GM18508 (cell line): ENCODE measurements around the gene P2RX5.

Experiments used
- ATAC-seq: cut with Tn5 transposase; IDR thresholded peaks from one replicate; pipeline ENCODE4 v1.9.1; 2021; ENCODE audit warnings: moderate number of reproducible peaks; ENCODE audit not compliant: insufficient read depth, unreplicated experiment

Gene P2RX5

DNA sequence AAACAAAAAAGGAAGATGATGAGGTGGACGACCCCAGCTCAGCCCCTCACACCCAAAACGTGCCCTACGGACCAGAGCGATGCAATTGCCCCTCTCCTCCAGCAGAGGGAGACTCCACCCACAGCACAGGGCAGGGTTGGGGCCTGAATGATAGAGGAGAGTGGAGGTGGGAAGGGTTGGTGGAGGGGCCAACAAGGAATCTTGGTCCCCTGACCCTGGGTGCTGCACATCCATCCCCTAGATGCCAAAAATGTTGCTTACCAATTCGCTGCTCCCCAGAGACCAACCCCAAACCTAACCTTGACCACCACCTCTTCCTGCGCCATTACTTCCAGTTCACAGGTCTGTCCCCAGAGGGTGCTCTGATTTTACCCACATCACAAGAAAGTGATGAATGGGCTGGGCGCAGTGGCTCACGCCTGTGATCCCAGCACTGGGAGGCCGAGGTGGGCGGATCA lies 12.9 kb downstream of the P2RX5 start:
- ATAC-seq, result no peak

GRCh38 chr17:3682033-3682432 lies 13.9 kb downstream of the P2RX5 start:
- no peak for ATAC-seq

- no peak for ATAC-seq
Measured at GRCh38 chr17:3681565-3681964, 14.4 kb downstream of the P2RX5 start.

- no peak for ATAC-seq
Measured at GRCh38 chr17:3681057-3681456, 14.9 kb downstream of the P2RX5 start.

- ATAC-seq, result no peak
Measured at GRCh38 chr17:3679531-3680126, 16.3 kb downstream of the P2RX5 start.

- no peak for ATAC-seq
Measured at GRCh38 chr17:3678821-3679530, 17.0 kb downstream of the P2RX5 start.

- no peak for ATAC-seq
Measured at GRCh38 chr17:3678095-3678820, 17.7 kb downstream of the P2RX5 start.

DNA sequence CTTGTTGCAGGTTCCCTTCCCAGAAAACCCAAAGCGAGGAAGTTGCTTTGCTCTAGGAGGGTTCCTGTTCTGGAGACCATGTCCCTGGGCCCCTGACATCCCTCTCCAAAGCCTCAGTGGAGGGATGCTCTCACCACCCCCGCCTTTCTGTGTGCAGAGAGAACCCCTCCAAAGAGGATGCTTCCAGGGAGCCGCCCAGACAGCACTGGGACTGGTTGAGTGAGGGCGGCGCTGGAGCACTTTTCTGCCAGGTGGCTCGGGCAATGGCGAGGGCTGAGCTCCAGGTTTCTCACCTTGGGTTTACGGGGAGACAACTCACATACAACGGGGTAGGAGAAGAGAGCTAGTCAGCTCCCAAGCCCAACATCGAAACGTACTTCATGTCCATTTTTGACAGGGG lies 20.1 kb downstream of the P2RX5 start:
- no peak for ATAC-seq

- ATAC-seq, result no peak
Measured at GRCh38 chr17:3672571-3672970, 23.4 kb downstream of the P2RX5 start.

GRCh38 chr17:3669548-3669947 lies 26.4 kb downstream of the P2RX5 start:
- no peak for ATAC-seq

DNA sequence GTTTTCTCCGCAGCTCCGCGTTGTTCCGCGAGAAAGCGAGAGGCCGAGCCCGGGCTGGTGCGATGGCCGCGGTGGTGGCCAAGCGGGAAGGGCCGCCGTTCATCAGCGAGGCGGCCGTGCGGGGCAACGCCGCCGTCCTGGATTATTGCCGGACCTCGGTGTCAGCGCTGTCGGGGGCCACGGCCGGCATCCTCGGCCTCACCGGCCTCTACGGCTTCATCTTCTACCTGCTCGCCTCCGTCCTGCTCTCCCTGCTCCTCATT lies 26.9 kb downstream of the P2RX5 start:
- no peak for ATAC-seq

DNA sequence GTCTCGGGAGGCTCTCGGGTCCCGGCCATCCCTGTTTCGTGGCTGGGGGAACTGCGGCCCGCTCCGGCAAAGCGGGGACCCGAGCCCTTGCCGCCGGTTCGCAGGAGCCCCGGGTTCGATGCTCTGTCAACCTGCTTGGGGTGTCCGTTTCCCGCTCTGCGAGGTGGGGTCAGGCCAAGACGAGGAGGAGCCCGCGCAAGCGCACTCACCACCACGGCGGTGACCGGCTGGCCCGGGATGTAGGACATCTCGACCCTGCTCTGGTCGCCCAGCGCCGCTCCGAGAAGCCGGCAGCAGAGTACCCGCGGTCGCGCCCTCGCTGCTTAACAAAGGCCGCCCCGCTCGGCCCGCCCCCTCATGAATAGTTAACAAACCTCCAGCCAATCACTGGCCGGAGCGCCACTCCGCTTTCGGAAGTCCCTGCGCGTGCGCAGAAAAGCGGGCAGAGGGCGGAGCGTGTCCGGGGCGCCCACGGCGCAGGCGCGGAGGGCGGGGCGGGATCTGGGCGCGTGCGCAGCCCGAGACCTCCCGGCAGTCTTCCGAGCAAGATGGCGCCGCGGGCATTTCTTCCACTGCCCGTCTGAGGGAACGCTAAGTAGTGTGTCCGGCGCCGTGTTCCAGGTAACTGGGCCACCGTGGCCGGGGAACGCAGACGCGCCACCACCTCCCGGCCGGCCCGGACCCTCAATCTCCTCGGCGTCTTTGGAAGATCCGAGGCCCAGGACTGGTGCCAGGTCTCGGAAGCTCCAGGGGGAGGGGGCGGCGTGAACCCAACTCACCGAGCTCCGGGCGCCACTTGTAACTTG lies 27.5 kb downstream of the P2RX5 start, which contains the start of the genes EMC6 and TAX1BP3:
EMC6 (plus strand) TSS at position 534 of the 806 bp plus-strand sequence. CDS start 335 bp downstream, outside the sequence.
TAX1BP3 (minus strand) TSS at position 300 of the 806 bp plus-strand sequence; CDS start at position 248, 52 bp downstream.
- peak; percentile 56 for ATAC-seq

GRCh38 chr17:3667366-3668278 lies 28.3 kb downstream of the P2RX5 start:
- ATAC-seq, result peak; percentile 5

DNA sequence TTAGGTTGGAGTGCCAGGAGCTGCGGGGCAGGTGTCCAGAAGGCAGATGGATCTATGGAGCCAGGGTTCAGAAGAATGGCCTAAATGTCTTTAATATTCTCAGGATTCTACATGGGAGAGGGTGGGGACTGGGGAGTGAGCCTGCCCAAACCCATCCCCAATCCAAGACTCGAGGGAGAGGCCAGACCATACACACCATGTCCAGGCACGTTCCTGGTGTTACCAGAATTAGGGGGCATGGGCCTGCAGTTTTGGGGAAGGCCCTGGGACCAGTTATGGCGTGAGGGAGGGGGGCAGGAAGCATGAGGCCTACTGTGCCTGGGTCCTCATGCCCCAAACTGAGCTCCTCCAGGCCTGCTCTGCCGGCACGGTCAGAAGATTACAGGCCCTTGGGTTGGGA lies 29.4 kb downstream of the P2RX5 start:
- ATAC-seq, result no peak

DNA sequence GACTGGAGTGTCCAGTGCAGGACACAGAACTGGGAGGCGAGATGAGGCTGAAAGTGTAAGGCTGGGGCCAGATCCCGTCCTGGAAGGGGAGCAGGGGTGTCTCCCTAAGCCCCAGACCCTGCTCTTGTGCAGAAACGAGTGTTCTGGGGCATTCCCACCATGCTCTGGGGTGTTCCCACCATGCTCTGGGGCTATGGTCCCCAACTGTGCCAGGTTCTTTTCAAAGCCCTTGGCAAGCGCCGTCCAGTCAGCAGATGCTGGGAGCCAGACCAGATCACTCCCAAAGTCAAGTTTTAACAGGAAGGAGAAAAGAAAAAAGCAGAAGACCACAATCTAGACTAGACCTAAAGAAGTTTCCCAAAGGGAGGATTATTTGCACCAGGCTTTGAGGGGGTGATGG lies 30.1 kb downstream of the P2RX5 start:
- no peak for ATAC-seq

- ATAC-seq, result no peak
Measured at GRCh38 chr17:3663102-3664011, 32.6 kb downstream of the P2RX5 start.

DNA sequence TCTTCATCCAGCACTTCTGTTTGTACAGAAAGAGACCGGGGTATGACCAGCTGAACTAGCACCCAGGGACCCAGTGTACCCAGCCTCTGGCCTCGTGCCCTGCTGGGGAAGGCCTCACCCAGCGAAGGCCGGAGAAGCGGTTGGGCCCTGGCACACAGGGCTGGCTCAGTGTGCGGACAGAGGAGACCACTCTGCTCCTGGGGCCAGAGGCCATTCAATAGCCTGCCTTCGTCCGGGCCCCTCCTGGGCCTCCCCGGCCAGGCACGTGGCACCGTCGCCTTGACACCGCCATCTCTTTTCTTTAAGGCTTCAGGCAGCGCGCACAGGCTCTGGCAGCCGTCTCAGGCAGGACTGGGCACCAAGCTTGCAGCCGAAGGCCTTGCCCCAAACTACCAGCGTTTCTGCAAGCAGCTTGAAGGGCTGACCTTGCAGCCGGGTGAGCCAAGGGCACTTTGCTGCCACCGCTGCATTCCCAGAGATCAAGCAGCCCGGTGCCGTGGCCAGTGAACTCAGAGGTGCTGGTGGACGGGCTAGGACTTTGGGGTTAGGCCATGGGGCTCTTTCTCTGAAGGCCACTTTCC lies 35.6 kb downstream of the P2RX5 start:
- no peak for ATAC-seq

DNA sequence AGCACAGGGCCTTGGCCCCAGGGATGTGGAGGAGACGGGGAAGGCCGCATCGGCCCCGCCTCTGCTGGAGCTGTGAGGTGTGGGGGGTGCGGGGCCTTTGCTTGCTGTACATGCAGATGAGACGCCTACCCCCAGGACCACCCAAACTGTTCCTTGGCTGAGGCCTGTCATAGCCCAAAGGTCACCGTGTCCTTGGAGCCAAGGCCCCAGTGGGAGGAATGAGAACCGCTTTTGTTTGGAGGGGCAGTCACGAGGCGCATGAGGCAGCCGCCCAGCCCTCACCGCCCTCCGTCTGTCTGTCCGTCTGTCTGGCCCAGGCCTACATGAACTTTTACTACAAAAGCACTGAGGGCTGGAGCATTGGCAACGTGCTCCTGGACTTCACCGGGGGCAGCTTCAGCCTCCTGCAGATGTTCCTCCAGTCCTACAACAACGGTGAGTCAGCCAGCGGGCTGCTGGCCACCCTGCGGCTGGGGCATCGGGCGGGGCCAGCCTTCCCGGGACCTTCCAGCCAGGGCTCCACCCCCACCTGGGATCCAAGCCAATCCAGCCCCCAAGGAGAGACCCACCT lies 36.3 kb downstream of the P2RX5 start:
- ATAC-seq, result no peak
